ENCODE results near the gene TMEM52.

TMEM52 gene

DNA sequence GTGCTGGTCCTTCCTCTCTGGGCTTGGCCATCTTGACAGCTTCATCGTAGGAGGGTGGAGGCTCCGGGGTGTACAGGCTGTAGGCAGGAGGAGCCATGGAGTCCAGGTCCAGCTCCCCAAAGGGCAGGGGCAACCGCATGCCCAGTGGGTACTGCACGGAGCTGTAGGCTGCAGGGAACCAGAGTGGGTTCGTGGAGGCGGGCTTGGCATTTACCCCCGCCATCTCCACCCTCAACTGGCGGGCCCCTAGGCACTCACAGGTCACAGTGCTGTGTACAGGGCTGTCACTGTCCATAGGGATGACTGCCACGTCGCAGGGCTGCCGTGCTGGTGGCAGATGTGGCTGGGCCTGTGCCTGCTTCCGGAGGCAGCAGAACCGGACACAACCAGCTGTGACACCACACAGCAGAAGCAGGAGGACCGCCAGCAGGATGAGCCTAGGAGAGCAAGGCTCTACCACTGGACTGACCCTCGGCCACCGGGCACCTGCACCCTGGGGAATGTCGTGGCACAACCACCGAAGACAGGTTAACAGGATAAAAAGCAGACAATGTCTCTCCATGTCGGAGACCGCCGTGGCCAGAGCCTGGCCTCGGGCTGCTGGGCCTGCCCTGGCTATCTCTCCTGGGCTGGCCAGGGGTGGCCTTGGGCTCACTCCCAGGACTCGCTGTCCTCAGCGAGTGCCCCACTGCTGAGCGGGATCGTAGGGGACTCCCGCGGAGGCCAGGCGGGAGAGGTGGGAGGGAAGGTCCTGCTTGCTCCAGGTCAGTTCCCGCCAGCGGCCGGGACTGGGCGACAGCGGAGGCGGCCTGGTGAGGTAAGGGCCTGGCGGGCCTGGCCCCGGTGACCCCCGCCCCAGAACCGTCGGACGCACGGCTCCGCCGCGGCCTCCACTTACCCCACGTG is 831 bp downstream of the TMEM52 start:
- H2AFZ ChIP-seq (ENCODE audit: low read depth, low read length), result no peak overlapping the region; the same call in 1 of the 2 replicates
- ATAC-seq (ENCODE audit: insufficient read depth, low read depth), result no peak
- H3K27ac ChIP-seq (ENCODE audit: low read length), result no peak overlapping the region
- H3K36me3 ChIP-seq (ENCODE audit: insufficient read depth, low read length), result no peaks in the 10 kb centered on the region
- no peaks in the 10 kb centered on the region for H3K27me3 ChIP-seq (ENCODE audit: insufficient read depth, low read length, poor library complexity)
- peak overlapping the region; percentile 41; the same call in 1 of the 2 replicates for H3K9ac ChIP-seq (ENCODE audit: low read depth, low read length)
- no peaks in the 10 kb centered on the region for H3K9me3 ChIP-seq (ENCODE audit: insufficient read depth, low read length, severe bottlenecking)
- peak overlapping the region in 1 of 2 experiments; percentile 55; a peak in 2 of 4 replicates for H3K4me3 ChIP-seq (ENCODE audit: low read depth in 1 of 2, low read length in 2 of 2)
- H4K20me1 ChIP-seq (ENCODE audit: insufficient read depth, low read length), result 0 out of 2 replicates have a peak, but pooled peaks cover 12% of the 10 kb centered on the region
- no peak for DNase-seq
- TF ChIP-seq, protein P1, sequence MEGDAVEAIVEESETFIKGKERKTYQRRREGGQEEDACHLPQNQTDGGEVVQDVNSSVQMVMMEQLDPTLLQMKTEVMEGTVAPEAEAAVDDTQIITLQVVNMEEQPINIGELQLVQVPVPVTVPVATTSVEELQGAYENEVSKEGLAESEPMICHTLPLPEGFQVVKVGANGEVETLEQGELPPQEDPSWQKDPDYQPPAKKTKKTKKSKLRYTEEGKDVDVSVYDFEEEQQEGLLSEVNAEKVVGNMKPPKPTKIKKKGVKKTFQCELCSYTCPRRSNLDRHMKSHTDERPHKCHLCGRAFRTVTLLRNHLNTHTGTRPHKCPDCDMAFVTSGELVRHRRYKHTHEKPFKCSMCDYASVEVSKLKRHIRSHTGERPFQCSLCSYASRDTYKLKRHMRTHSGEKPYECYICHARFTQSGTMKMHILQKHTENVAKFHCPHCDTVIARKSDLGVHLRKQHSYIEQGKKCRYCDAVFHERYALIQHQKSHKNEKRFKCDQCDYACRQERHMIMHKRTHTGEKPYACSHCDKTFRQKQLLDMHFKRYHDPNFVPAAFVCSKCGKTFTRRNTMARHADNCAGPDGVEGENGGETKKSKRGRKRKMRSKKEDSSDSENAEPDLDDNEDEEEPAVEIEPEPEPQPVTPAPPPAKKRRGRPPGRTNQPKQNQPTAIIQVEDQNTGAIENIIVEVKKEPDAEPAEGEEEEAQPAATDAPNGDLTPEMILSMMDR (IDR thresholded peaks at IDR 0.05; ENCODE audit: borderline replicate concordance, extremely low read depth, low read length, poor library complexity, severe bottlenecking), result no peak
- TF ChIP-seq EZH2 (IDR thresholded peaks at IDR 0.05; ENCODE audit: borderline replicate concordance, low read depth, low read length, severe bottlenecking), result no peak
- peaks cover 17% of the 10 kb centered on the region for H3K4me1 ChIP-seq (ENCODE audit: insufficient read depth, low read length)
- H3K4me2 ChIP-seq (ENCODE audit: insufficient read depth, low read length), result peak overlapping the region; percentile 75
- no peaks in the 10 kb centered on the region for H3K79me2 ChIP-seq (ENCODE audit: insufficient read depth, low read length)

DNA sequence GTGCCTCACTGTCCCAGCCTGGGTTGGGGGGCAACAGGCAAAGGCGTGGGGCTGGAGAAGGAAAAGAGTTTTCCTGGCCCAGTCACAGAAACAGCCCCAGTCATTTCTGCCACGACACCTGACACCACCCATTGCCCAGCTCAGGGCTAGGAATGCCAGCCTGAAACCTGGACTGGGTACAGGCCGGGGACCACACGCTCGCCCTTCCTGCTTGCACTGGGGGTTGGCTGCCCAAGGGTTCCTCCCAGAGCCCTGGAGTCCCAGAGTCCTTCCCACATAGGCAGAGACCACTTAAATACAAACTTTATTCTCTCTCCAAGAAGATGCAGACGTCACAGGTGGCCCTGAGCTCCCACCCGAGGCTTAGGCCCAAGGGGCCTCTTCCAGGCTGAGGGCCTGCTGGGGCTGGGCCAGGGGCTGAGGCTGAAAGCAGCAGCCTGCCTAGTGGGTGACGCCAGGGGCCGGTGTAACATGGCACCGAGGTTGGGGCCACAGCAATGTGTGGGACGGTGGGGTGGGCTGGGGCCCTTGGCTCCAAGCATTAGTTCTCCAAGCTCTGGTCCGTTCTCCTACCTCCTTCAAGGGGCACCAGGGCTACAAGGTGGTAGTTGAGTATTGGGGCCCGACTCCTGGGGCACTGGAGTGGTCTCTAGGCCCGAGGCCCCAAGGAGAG is 1.6 kb downstream of the TMEM52 start:
- DNase-seq (no peak), ATAC-seq (ENCODE audit: insufficient read depth, low read depth) (no peak)
- no peak overlapping the region for H3K4me2 ChIP-seq (ENCODE audit: insufficient read depth, low read length)
- H3K4me3 ChIP-seq (ENCODE audit: low read depth in 1 of 2, low read length in 2 of 2), result no peak overlapping the region
- H2AFZ ChIP-seq (ENCODE audit: low read depth, low read length), result no peak overlapping the region
- H3K9me3 ChIP-seq (ENCODE audit: insufficient read depth, low read length, severe bottlenecking), result no peaks in the 10 kb centered on the region
- TF ChIP-seq, protein P1 (IDR thresholded peaks at IDR 0.05; ENCODE audit: borderline replicate concordance, extremely low read depth, low read length, poor library complexity, severe bottlenecking), result no peak
- TF ChIP-seq EZH2 (IDR thresholded peaks at IDR 0.05; ENCODE audit: borderline replicate concordance, low read depth, low read length, severe bottlenecking), result no peak
- no peak overlapping the region for H3K9ac ChIP-seq (ENCODE audit: low read depth, low read length)
- H3K27me3 ChIP-seq (ENCODE audit: insufficient read depth, low read length, poor library complexity), result no peaks in the 10 kb centered on the region
- no peaks in the 10 kb centered on the region for H3K36me3 ChIP-seq (ENCODE audit: insufficient read depth, low read length)
- peaks cover 17% of the 10 kb centered on the region for H3K4me1 ChIP-seq (ENCODE audit: insufficient read depth, low read length)
- 0 out of 2 replicates have a peak, but pooled peaks cover 12% of the 10 kb centered on the region for H4K20me1 ChIP-seq (ENCODE audit: insufficient read depth, low read length)
- H3K27ac ChIP-seq (ENCODE audit: low read length), result no peak overlapping the region
- H3K79me2 ChIP-seq (ENCODE audit: insufficient read depth, low read length), result no peaks in the 10 kb centered on the region

GRCh38 chr1:1916851-1917251 is 2.2 kb downstream of the TMEM52 start:
- H2AFZ ChIP-seq (ENCODE audit: low read depth, low read length), result no peak overlapping the region
- H3K27ac ChIP-seq (ENCODE audit: low read length), result no peak overlapping the region
- H3K4me1 ChIP-seq (ENCODE audit: insufficient read depth, low read length), result peaks cover 17% of the 10 kb centered on the region
- no peak for ATAC-seq (ENCODE audit: insufficient read depth, low read depth)
- TF ChIP-seq EZH2 (IDR thresholded peaks at IDR 0.05; ENCODE audit: borderline replicate concordance, low read depth, low read length, severe bottlenecking), result no peak
- TF ChIP-seq, protein P1 (IDR thresholded peaks at IDR 0.05; ENCODE audit: borderline replicate concordance, extremely low read depth, low read length, poor library complexity, severe bottlenecking), result no peak
- H3K79me2 ChIP-seq (ENCODE audit: insufficient read depth, low read length), result no peaks in the 10 kb centered on the region
- no peak overlapping the region for H3K9ac ChIP-seq (ENCODE audit: low read depth, low read length)
- H3K4me2 ChIP-seq (ENCODE audit: insufficient read depth, low read length), result no peak overlapping the region
- no peak for DNase-seq
- H4K20me1 ChIP-seq (ENCODE audit: insufficient read depth, low read length), result 0 out of 2 replicates have a peak, but pooled peaks cover 12% of the 10 kb centered on the region
- H3K9me3 ChIP-seq (ENCODE audit: insufficient read depth, low read length, severe bottlenecking), result no peaks in the 10 kb centered on the region
- H3K4me3 ChIP-seq (ENCODE audit: low read depth in 1 of 2, low read length in 2 of 2), result no peak overlapping the region
- H3K36me3 ChIP-seq (ENCODE audit: insufficient read depth, low read length), result no peaks in the 10 kb centered on the region
- H3K27me3 ChIP-seq (ENCODE audit: insufficient read depth, low read length, poor library complexity), result no peaks in the 10 kb centered on the region

All from DND-41 (cell line).